K562 (cell line): ENCODE results near the gene PRR19. TPM values are rescaled to one million over a fixed set of nuclear protein-coding genes. Genes with fewer than 3 reads are reported as not detected.

Source experiments
- KDM1A ChIP-seq, 2 experiments: fragments of 450-650 bp; IDR thresholded peaks; 2 replicates each; pipeline ENCODE4 v1.6.1; 2016; ENCODE audit warnings: mild to moderate bottlenecking in 2 of 2
- NCOA1 ChIP-seq: fragments of 450-650 bp; IDR thresholded peaks from 2 replicates; pipeline ENCODE4 v1.6.1; 2016; ENCODE audit warnings: low read depth
- POLR2AphosphoS5 ChIP-seq: IDR thresholded peaks from 2 replicates; pipeline ENCODE4 v1.6.1; 2011; ENCODE audit warnings: mild to moderate bottlenecking, low read depth, low read length, moderate library complexity; ENCODE audit not compliant: control insufficient read depth, insufficient read depth
- RB1 ChIP-seq: fragments of 450-650 bp; IDR thresholded peaks from 2 replicates; pipeline ENCODE4 v1.6.1; 2017; ENCODE audit warnings: low read depth, mild to moderate bottlenecking
- RREB1 ChIP-seq: fragments of 250-450 bp; sonication (Bioruptor Pico); IDR thresholded peaks from 2 replicates; pipeline ENCODE4 v1.4.0; 2020
- STAT6 ChIP-seq: sonication (generic); formaldehyde crosslinking; IDR thresholded peaks from 2 replicates; pipeline ENCODE4 v1.8.1; 2023; ENCODE audit warnings: mild to moderate bottlenecking, missing genetic modification reagents
- ZBTB7A ChIP-seq: IDR thresholded peaks from 2 replicates; pipeline ENCODE4 v1.6.1; 2011; ENCODE audit warnings: low read depth, mild to moderate bottlenecking, low read length, moderate library complexity, borderline replicate concordance; ENCODE audit not compliant: control insufficient read depth
- polyA plus RNA-seq, 8 experiments: library from polyadenylated mRNA; depleted of rRNA in 4 of 8; stranded (reverse) in 5 of 8; unstranded in 3 of 8; fragments of >200 nt; fragmentation: Nextera tagmentation in 2 of 8; fragmentation: Illumina TruSeq in 1 of 8; extraction: Ambion mirVana in 2 of 8; extraction: Trizol in 1 of 8; gene quantifications; 2 replicates each; pipeline versions ENCODE4 v1.2.1 to v1.2.3, GENCODE V29; 2011 to 2014; ENCODE audit warnings: inconsistent platforms in 1 of 8, missing spikeins in 1 of 8
- total RNA-seq, 7 experiments: library from RNA; depleted of rRNA in 6 of 7; stranded (reverse); fragments of >200 nt in 6 of 7; fragmentation: Illumina TruSeq in 2 of 7; extraction: Trizol in 2 of 7; gene quantifications; 2 replicates each; pipeline versions ENCODE4 v1.2.1 to v1.2.3, GENCODE V29; 2011 to 2021; ENCODE audit warnings: low replicate concordance in 1 of 7

The PRR19 gene
- total and polyA plus RNA-seq, 9 of the 15 experiments (the other 6 are each of a cell fraction or from before 2014, with no cell fraction given) = 0.10 to 1.6 (median 0.54) TPM

- TF ChIP-seq RREB1 (CRISPR knock-in tag) (peak; percentile 80; the same call in 1 of the 2 replicates), STAT6 (CRISPR knock-in tag) (no peak), POLR2AphosphoS5 (no peak), KDM1A (IDR thresholded peaks at IDR 0.05) (no peak), RB1 (peak; percentile 5; the same call in 1 of the 2 replicates), ZBTB7A (no peak), NCOA1 (no peak)
Measured at GRCh38 chr19:42301646-42302203, at the start of gene PRR19 (continued).
